SU-DHL-6 (cell line): ENCODE data around the gene HOTAIR.

ENCODE experiments used
- H2AFZ ChIP-seq: fragments of 200-600 bp; sonication (generic); 2 replicates; pipeline ENCODE4 v1.6.1; 2014; ENCODE audit warnings: low read depth, mild to moderate bottlenecking, moderate library complexity, mixed read lengths, antibody characterized with exemption, low read length; ENCODE audit not compliant: severe bottlenecking
- H3F3A ChIP-seq: fragments of 200-600 bp; shearing (Covaris generic); 2 replicates; pipeline ENCODE4 v1.6.0; 2016; ENCODE audit warnings: antibody characterized with exemption, mild to moderate bottlenecking; ENCODE audit not compliant: insufficient read depth
- H3K27ac ChIP-seq: fragments of 200-600 bp; sonication (generic); 2 replicates; pipeline ENCODE4 v1.5.1; 2016; ENCODE audit warnings: low read depth, mild to moderate bottlenecking, low read length, moderate library complexity, mixed read lengths
- H3K27me3 ChIP-seq: fragments of 200-600 bp; sonication (generic), shearing (Covaris generic); 2 replicates; pipeline ENCODE4 v1.6.0; 2014; ENCODE audit warnings: mild to moderate bottlenecking, low read length
- H3K36me3 ChIP-seq: fragments of 200-600 bp; sonication (generic); 2 replicates; pipeline ENCODE4 v1.6.1; 2014; ENCODE audit warnings: mild to moderate bottlenecking, low read length, mixed read lengths
- H3K4me2 ChIP-seq: fragments of 300-600, 200-600 bp; shearing (Covaris generic), sonication (generic); 2 replicates; pipeline ENCODE4 v1.6.0; 2014; ENCODE audit warnings: low read length, low read depth, mild to moderate bottlenecking; ENCODE audit not compliant: poor library complexity, severe bottlenecking
- H3K4me3 ChIP-seq: fragments of 200-600 bp; sonication (generic); 2 replicates; pipeline ENCODE4 v1.5.1; 2014; ENCODE audit warnings: antibody characterized with exemption, low read length, mild to moderate bottlenecking, mixed read lengths; ENCODE audit not compliant: insufficient read depth, poor library complexity, severe bottlenecking
- H3K79me2 ChIP-seq: fragments of 200-600 bp; sonication (generic); 2 replicates; pipeline ENCODE4 v1.6.1; 2014; ENCODE audit warnings: mild to moderate bottlenecking, low read length, moderate library complexity; ENCODE audit not compliant: insufficient read depth
- H3K9ac ChIP-seq: fragments of 200-600 bp; sonication (generic); 2 replicates; pipeline ENCODE4 v1.7.0; 2014; ENCODE audit warnings: mild to moderate bottlenecking, low read length
- H3K9me2 ChIP-seq: fragments of 200-600 bp; sonication (generic); replicated peaks from 2 replicates; pipeline ENCODE4 v1.6.1; 2014; ENCODE audit warnings: low read length; ENCODE audit not compliant: insufficient read depth
- H3K9me3 ChIP-seq: fragments of 200-600 bp; sonication (generic); 2 replicates; pipeline ENCODE4 v1.6.1; 2014; ENCODE audit warnings: low read length, mixed read lengths; ENCODE audit not compliant: insufficient read depth
- H4K20me1 ChIP-seq: fragments of 200-600 bp; sonication (generic); 2 replicates; pipeline ENCODE4 v1.6.1; 2014; ENCODE audit warnings: low read depth, mild to moderate bottlenecking, antibody characterized with exemption, low read length, moderate library complexity, mixed read lengths
- CTCF ChIP-seq: fragments of 200-600 bp; sonication (generic); IDR thresholded peaks from one replicate; pipeline ENCODE4 v1.5.1; 2017; ENCODE audit warnings: antibody characterized with exemption, mild to moderate bottlenecking, low read length, moderate library complexity; ENCODE audit not compliant: insufficient read depth, poor library complexity, severe bottlenecking
- EZH2phosphoT487 ChIP-seq: fragments of 200-600 bp; sonication (generic), shearing (Covaris generic); conservative IDR thresholded peaks from 2 replicates; pipeline ENCODE4 v1.6.1; 2018; ENCODE audit warnings: mild to moderate bottlenecking, antibody characterized with exemption, low read length, moderate library complexity, mixed read lengths

The HOTAIR gene

GRCh38 chr12:53983568-53983949 lies 8.8 kb upstream of the HOTAIR start:
- TF ChIP-seq EZH2phosphoT487 (no peak), CTCF (no peak)
- no peaks in the 10 kb centered on the region for H4K20me1 ChIP-seq
- no peaks in the 10 kb centered on the region for H3K36me3 ChIP-seq
- H3K9ac ChIP-seq: no peak overlapping the region
- H3K79me2 ChIP-seq: no peaks in the 10 kb centered on the region
- H3K9me3 ChIP-seq: no peaks in the 10 kb centered on the region
- no peaks in the 10 kb centered on the region for H3K27me3 ChIP-seq
- no peak overlapping the region for H3K27ac ChIP-seq
- H3K9me2 ChIP-seq: no peaks in the 10 kb centered on the region
- no peak overlapping the region for H3K4me3 ChIP-seq
- no peak overlapping the region for H2AFZ ChIP-seq
- H3K4me2 ChIP-seq: no peak overlapping the region
- no peaks in the 10 kb centered on the region for H3F3A ChIP-seq

GRCh38 chr12:53982648-53983567 lies 8.2 kb upstream of the HOTAIR start:
- no peaks in the 10 kb centered on the region for H3K27me3 ChIP-seq
- H3K79me2 ChIP-seq: no peaks in the 10 kb centered on the region

GRCh38 chr12:53981634-53982565 lies 7.1 kb upstream of the HOTAIR start:
- H3K36me3 ChIP-seq: no peaks in the 10 kb centered on the region
- H3K9me2 ChIP-seq: no peaks in the 10 kb centered on the region
- TF ChIP-seq CTCF (no peak), EZH2phosphoT487 (no peak)
- H3K4me3 ChIP-seq: no peak overlapping the region
- H3K27me3 ChIP-seq: no peaks in the 10 kb centered on the region
- H4K20me1 ChIP-seq: no peaks in the 10 kb centered on the region
- no peaks in the 10 kb centered on the region for H3K79me2 ChIP-seq
- H3K9me3 ChIP-seq: no peaks in the 10 kb centered on the region
- H3K9ac ChIP-seq: no peak overlapping the region
- H3K4me2 ChIP-seq: no peak overlapping the region
- H2AFZ ChIP-seq: no peak overlapping the region
- no peak overlapping the region for H3K27ac ChIP-seq
- no peaks in the 10 kb centered on the region for H3F3A ChIP-seq

More at GRCh38 chr12:53982648-53983567, 8.2 kb upstream of the HOTAIR start:
- H3K9me2 ChIP-seq: no peaks in the 10 kb centered on the region
- H3K9ac ChIP-seq: no peak overlapping the region
- no peaks in the 10 kb centered on the region for H4K20me1 ChIP-seq
- no peak overlapping the region for H2AFZ ChIP-seq
- no peak overlapping the region for H3K4me3 ChIP-seq
- no peak overlapping the region for H3K4me2 ChIP-seq
- TF ChIP-seq EZH2phosphoT487 (no peak), CTCF (no peak)
- no peak overlapping the region for H3K27ac ChIP-seq
- H3K36me3 ChIP-seq: no peaks in the 10 kb centered on the region
- H3F3A ChIP-seq: no peaks in the 10 kb centered on the region
- H3K9me3 ChIP-seq: no peaks in the 10 kb centered on the region
